IMR-90 (cell line): ENCODE results near the gene FERD3L. TPM values are rescaled to one million over a fixed set of nuclear protein-coding genes. Genes with fewer than 3 reads are reported as not detected.

ENCODE experiments used
- ATAC-seq: fragments of 200-7000 bp; cut with Tn5 transposase; 2 replicates; pipeline ENCODE4 v1.9.1; 2020; ENCODE audit warnings: low read depth, mild to moderate bottlenecking, moderate library complexity
- BruUV-seq: library from RNA; stranded (reverse); fragments of 400-500 nt; replicated peaks from 2 replicates; lab custom pipeline; 2021; lab: Mats Ljungman, UMichigan
- CTCF ChIA-PET: fragments of 300-600 bp; formaldehyde crosslinking; extraction: SDS; loops from one replicate; lab custom pipeline; 2021; ENCODE audit warnings: antibody characterized with exemption; lab: Yijun Ruan, JAX
- POLR2A ChIA-PET: fragments of 300-600 bp; sonication (Branson Sonifier 250); formaldehyde crosslinking; loops from one replicate; lab custom pipeline; 2022; ENCODE audit warnings: antibody characterized with exemption; ENCODE audit not compliant: unreplicated experiment; lab: Charles Lee
- DNase-seq: peaks from one replicate; pipeline ENCODE4 v3.0.0; 2013
- H2AFZ ChIP-seq: replicated peaks from 2 replicates; pipeline ENCODE3; 2013; ENCODE audit warnings: low read length, mild to moderate bottlenecking; ENCODE audit not compliant: poor library complexity
- H2AK5ac ChIP-seq: 2 replicates; pipeline ENCODE4 v1.6.1; 2013; ENCODE audit warnings: low read depth, low read length, inconsistent platforms
- H2AK9ac ChIP-seq: replicated peaks from 2 replicates; pipeline ENCODE3; 2013; ENCODE audit warnings: mild to moderate bottlenecking, low read depth, low read length, moderate library complexity; ENCODE audit not compliant: poor library complexity
- H2BK120ac ChIP-seq: 2 replicates; pipeline ENCODE4 v1.6.1; 2013; ENCODE audit warnings: low read depth, low read length, inconsistent platforms
- H2BK15ac ChIP-seq: 3 replicates; pipeline ENCODE4 v1.6.1; 2013; ENCODE audit warnings: low read depth, low read length, inconsistent platforms
- H2BK20ac ChIP-seq: 2 replicates; pipeline ENCODE4 v1.6.1; 2013; ENCODE audit warnings: low read depth, mild to moderate bottlenecking, inconsistent platforms, low read length, moderate library complexity
- H2BK5ac ChIP-seq: 2 replicates; pipeline ENCODE4 v1.6.1; 2013; ENCODE audit warnings: mild to moderate bottlenecking, low read depth, low read length, inconsistent platforms; ENCODE audit not compliant: poor library complexity, severe bottlenecking
- H3K14ac ChIP-seq: replicated peaks from 2 replicates; pipeline ENCODE4 v1.6.1; 2013; ENCODE audit warnings: low read depth, low read length, inconsistent platforms
- H3K18ac ChIP-seq: 2 replicates; pipeline ENCODE4 v1.6.1; 2013; ENCODE audit warnings: low read depth, low read length, control low read depth
- H3K23ac ChIP-seq: 2 replicates; pipeline ENCODE4 v1.6.1; 2013; ENCODE audit warnings: low read depth, low read length, inconsistent platforms
- H3K27ac ChIP-seq: 2 replicates; pipeline ENCODE4 v1.5.1; 2013; ENCODE audit warnings: mild to moderate bottlenecking, control low read depth, low read length; ENCODE audit not compliant: insufficient read depth
- H3K27me3 ChIP-seq: 2 replicates; pipeline ENCODE4 v1.6.1; 2013; ENCODE audit warnings: low read length; ENCODE audit not compliant: control insufficient read depth, insufficient read depth
- H3K36me3 ChIP-seq: 2 replicates; pipeline ENCODE4 v1.6.1; 2013; ENCODE audit warnings: low read length, mixed read lengths; ENCODE audit not compliant: control insufficient read depth, insufficient read depth
- H3K4ac ChIP-seq: 2 replicates; pipeline ENCODE4 v1.6.1; 2013; ENCODE audit warnings: low read depth, low read length, inconsistent platforms
- H3K4me1 ChIP-seq: 2 replicates; pipeline ENCODE4 v1.6.1; 2013; ENCODE audit warnings: low read length, mixed read lengths; ENCODE audit not compliant: control insufficient read depth, insufficient read depth
- H3K4me2 ChIP-seq: 2 replicates; pipeline ENCODE4 v1.6.1; 2013; ENCODE audit warnings: low read depth, mild to moderate bottlenecking, control low read depth, low read length, moderate library complexity
- H3K4me3 ChIP-seq: 2 replicates; pipeline ENCODE4 v1.5.1; 2013; ENCODE audit warnings: low read depth, mild to moderate bottlenecking, control low read depth, low read length, moderate library complexity; ENCODE audit not compliant: insufficient read depth
- H3K56ac ChIP-seq: 2 replicates; pipeline ENCODE4 v1.6.1; 2013; ENCODE audit warnings: low read length, inconsistent platforms; ENCODE audit not compliant: insufficient read depth; ENCODE audit errors: extremely low read depth
- H3K79me1 ChIP-seq, 2 experiments: 2 replicates each; pipeline ENCODE4 v1.6.1; 2013; ENCODE audit warnings: low read length in 2 of 2, inconsistent platforms in 1 of 2, low read depth in 1 of 2
- H3K9ac ChIP-seq: 2 replicates; pipeline ENCODE4 v1.6.1; 2013; ENCODE audit warnings: low read depth, low read length, control low read depth
- H3K9me1 ChIP-seq: 2 replicates; pipeline ENCODE4 v1.6.1; 2013; ENCODE audit warnings: low read length, inconsistent platforms; ENCODE audit not compliant: insufficient read depth
- H3K9me3 ChIP-seq: 2 replicates; pipeline ENCODE4 v1.6.1; 2013; ENCODE audit warnings: low read length; ENCODE audit not compliant: control insufficient read depth, insufficient read depth
- H4K20me1 ChIP-seq: 2 replicates; pipeline ENCODE4 v1.6.1; 2013; ENCODE audit warnings: low read length, inconsistent platforms; ENCODE audit not compliant: insufficient read depth
- H4K5ac ChIP-seq: 2 replicates; pipeline ENCODE4 v1.6.1; 2013; ENCODE audit warnings: mild to moderate bottlenecking, low read depth, low read length, control low read depth
- H4K8ac ChIP-seq, 2 experiments: 2 replicates each; pipeline ENCODE4 v1.6.1; 2013; ENCODE audit warnings: low read depth in 2 of 2, low read length in 2 of 2, control low read depth in 1 of 2, inconsistent platforms in 1 of 2
- H4K91ac ChIP-seq: 2 replicates; pipeline ENCODE4 v1.6.1; 2013; ENCODE audit warnings: low read depth, low read length, inconsistent platforms; ENCODE audit not compliant: insufficient read depth
- BHLHE40 ChIP-seq: fragments of 150-350 bp; IDR thresholded peaks from 2 replicates; pipeline ENCODE4 v1.6.1; 2016; ENCODE audit warnings: mild to moderate bottlenecking, low read depth, low read length
- ELK1 ChIP-seq: fragments of 150-350 bp; IDR thresholded peaks from 2 replicates; pipeline ENCODE4 v1.6.1; 2016; ENCODE audit warnings: low read depth, mild to moderate bottlenecking, low read length, moderate library complexity, borderline replicate concordance
- FOS ChIP-seq: fragments of 150-350 bp; IDR thresholded peaks from 2 replicates; pipeline ENCODE4 v1.6.1; 2016; ENCODE audit warnings: low read depth, low read length
- MAFK ChIP-seq: IDR thresholded peaks from 2 replicates; pipeline ENCODE4 v1.6.1; 2012; ENCODE audit warnings: low read depth, low read length, improper control_type of control experiment
- MAZ ChIP-seq: IDR thresholded peaks from 2 replicates; pipeline ENCODE4 v1.6.1; 2012; ENCODE audit warnings: low read depth, mild to moderate bottlenecking, low read length, improper control_type of control experiment, moderate library complexity, borderline replicate concordance
- MXI1 ChIP-seq: IDR thresholded peaks from 2 replicates; pipeline ENCODE4 v1.6.1; 2012; ENCODE audit warnings: low read depth, mild to moderate bottlenecking, low read length, moderate library complexity, borderline replicate concordance
- NFE2L2 ChIP-seq: fragments of 150-350 bp; IDR thresholded peaks from 2 replicates; pipeline ENCODE4 v1.6.1; 2016; ENCODE audit warnings: low read depth, mild to moderate bottlenecking, low read length
- POLR2A ChIP-seq: IDR thresholded peaks from 2 replicates; pipeline ENCODE4 v1.6.1; 2012; ENCODE audit warnings: mild to moderate bottlenecking, low read depth, low read length
- RFX5 ChIP-seq: IDR thresholded peaks from 2 replicates; pipeline ENCODE4 v1.8.0; 2012; ENCODE audit warnings: low read depth, mild to moderate bottlenecking, low read length, moderate library complexity
- SMC3 ChIP-seq: fragments of 150-350 bp; IDR thresholded peaks from 2 replicates; pipeline ENCODE4 v1.6.1; 2016; ENCODE audit warnings: low read depth, mild to moderate bottlenecking, antibody characterized with exemption, low read length, moderate library complexity
- WGBS, 2 experiments: methylation state at CpG; one replicate each; pipeline versions ENCODE4 v1.1.5 to v1.1.7; 2013; ENCODE audit warnings: missing lambda C conversion rate in 2 of 2; ENCODE audit not compliant: insufficient read length in 1 of 2; ENCODE audit errors: extremely low coverage in 2 of 2; 5-methylcytosine and 5-hydroxymethylcytosine counted together
- dilution Hi-C: fragments of 300-500 bp; cut with HindIII; formaldehyde crosslinking; loops from one replicate; pipeline ENCODE4 v1.14.3; 2018; ENCODE audit warnings: low sequenced_read_pairs; ENCODE audit not compliant: unreplicated experiment
- in situ Hi-C: fragments of 300-500 bp; cut with MboI; formaldehyde crosslinking; loops from 3 replicates; pipeline ENCODE4 v1.14.3; 2019; ENCODE audit warnings: low sequenced_read_pairs, inconsistent platforms, mixed read lengths
- intact Hi-C: fragments of 100-400 bp; cut with micrococcal nuclease; formaldehyde crosslinking; loops from 2 replicates; pipeline ENCODE4 v1.10.0; 2022
- polyA plus RNA-seq, 3 experiments: library from polyadenylated mRNA; depleted of rRNA; stranded (reverse); fragments of >200 nt; gene quantifications; 2 replicates each; pipeline ENCODE4 v1.2.3, GENCODE V29; 2012; ENCODE audit warnings: low replicate concordance in 1 of 3
- total RNA-seq: library from RNA; depleted of rRNA; stranded (reverse); fragments of >200 nt; gene quantifications from 2 replicates; pipeline ENCODE4 v1.2.3, GENCODE V29; 2012

FERD3L gene
- total and polyA plus RNA-seq, 2 of the 4 experiments (the other 2 are of a cell fraction): not detected

GRCh38 chr7:19104811-19105210, 40.4 kb downstream of the FERD3L start:
- Histone ChIP-seq H2BK15ac (no peak overlapping the region), H3K23ac (no peak overlapping the region), H3K4ac (no peak overlapping the region), H3K27me3 (no peaks in the 10 kb centered on the region), H3K9me1 (0 out of 2 replicates have a peak, but pooled peaks cover 3% of the 10 kb centered on the region), H3K4me1 (peaks cover 6% of the 10 kb centered on the region), H2AK5ac (no peak overlapping the region), H3K27ac (no peak overlapping the region), H3K9ac (no peak overlapping the region), H2AK9ac (no peak overlapping the region), H3K9me3 (no peaks in the 10 kb centered on the region), H3K79me1 (peaks cover 0 to 9% of the 10 kb centered on the region in 2 experiments; a peak in 2 of 4 replicates), H2AFZ (no peak overlapping the region), H3K18ac (no peak overlapping the region), H3K56ac (no peak overlapping the region), H2BK120ac (no peak overlapping the region), H4K5ac (no peak overlapping the region), H4K20me1 (no peaks in the 10 kb centered on the region), H4K8ac (no peak overlapping the region), H3K4me3 (no peak overlapping the region), H3K36me3 (no peaks in the 10 kb centered on the region; the same call in 1 of the 2 replicates), H4K91ac (no peak overlapping the region), H2BK20ac (no peak overlapping the region), H2BK5ac (no peak overlapping the region), H3K4me2 (no peak overlapping the region), H3K14ac (no peak overlapping the region)
- ChIA-PET POLR2A (no interaction called here), CTCF (no interaction called here)
- dilution Hi-C loops: no loop called here
- in situ Hi-C loops: loop anchor here (25.0 kb wide), 1 partner anchor 743 kb away; no protein-coding TSS in a partner anchor
- ATAC-seq: no peak
- no peak for DNase-seq
- BruUV-seq: no TSS peak
- TF ChIP-seq MXI1 (no peak), MAZ (no peak), BHLHE40 (no peak), NFE2L2 (no peak), MAFK (no peak), SMC3 (no peak), ELK1 (no peak), POLR2A (no peak), FOS (no peak), RFX5 (no peak)
- intact Hi-C loops: loop anchor here (5.0 kb wide), 3 partner anchors 208 to 753 kb away; no protein-coding TSS in a partner anchor
- no CpG with 5 or more reads among the region's 4 CpGs for WGBS, 2 experiments
